Medulla oblongata (tissue), 1 donor: ENCODE data around the gene PDGFD.

Experiments
- DNase-seq: peaks from one replicate; pipeline ENCODE4 v3.0.0-alpha.2; 2015; ENCODE audit errors: extremely low spot score

Gene PDGFD

GRCh38 chr11:103958475-103959215, 205.3 kb downstream of the PDGFD start:
- no peak for DNase-seq

GRCh38 chr11:103953797-103954486, 210.0 kb downstream of the PDGFD start:
- no peak for DNase-seq

GRCh38 chr11:103949781-103950180, 214.2 kb downstream of the PDGFD start:
- DNase-seq = no peak

GRCh38 chr11:103948187-103948763, 215.7 kb downstream of the PDGFD start:
- DNase-seq = no peak

GRCh38 chr11:103947546-103947919, 216.4 kb downstream of the PDGFD start:
- DNase-seq = no peak

GRCh38 chr11:103946793-103947545, 217.0 kb downstream of the PDGFD start:
- DNase-seq = no peak

- DNase-seq = no peak
Measured at GRCh38 chr11:103944251-103944940, 219.6 kb downstream of the PDGFD start.

- no peak for DNase-seq
Measured at GRCh38 chr11:103942646-103943045, 221.3 kb downstream of the PDGFD start.

- no peak for DNase-seq
Measured at GRCh38 chr11:103940551-103940950, 223.4 kb downstream of the PDGFD start.

- DNase-seq = no peak
Measured at GRCh38 chr11:103939694-103940093, 224.3 kb downstream of the PDGFD start.

- DNase-seq = no peak
Measured at GRCh38 chr11:103936059-103936458, 227.9 kb downstream of the PDGFD start.

- DNase-seq = no peak
Measured at GRCh38 chr11:103935219-103935618, 228.7 kb downstream of the PDGFD start.

- no peak for DNase-seq
Measured at GRCh38 chr11:103929170-103929903, 234.6 kb downstream of the PDGFD start.

- DNase-seq = no peak
Measured at GRCh38 chr11:103928802-103929161, 235.2 kb downstream of the PDGFD start.

- DNase-seq = no peak
Measured at GRCh38 chr11:103928040-103928801, 235.7 kb downstream of the PDGFD start.

GRCh38 chr11:103927535-103927934, 236.4 kb downstream of the PDGFD start:
- no peak for DNase-seq

- DNase-seq = no peak
Measured at GRCh38 chr11:103926990-103927389, 237.0 kb downstream of the PDGFD start.

GRCh38 chr11:103924166-103925013, 239.6 kb downstream of the PDGFD start:
- DNase-seq = no peak

- DNase-seq = no peak
Measured at GRCh38 chr11:103923451-103923931, 240.5 kb downstream of the PDGFD start.
